HEK293T (cell line): ENCODE data around the gene APCS.

Source experiments
- CTCF ChIA-PET: fragments of 350-600 bp; formaldehyde crosslinking; extraction: SDS; loops from one replicate; lab custom pipeline; 2021; ENCODE audit warnings: antibody characterized with exemption, inconsistent platforms; lab: Yijun Ruan, JAX
- POLR2A ChIA-PET: fragments of 350-600 bp; formaldehyde crosslinking; extraction: SDS; loops from one replicate; lab custom pipeline; 2020; ENCODE audit warnings: antibody characterized with exemption, inconsistent platforms; lab: Yijun Ruan, JAX
- DNase-seq: peaks from one replicate; pipeline ENCODE4 v3.0.0; 2012; ENCODE audit warnings: mixed read lengths; ENCODE audit errors: extremely low spot score
- ARNT ChIP-seq: fragments of 450-650 bp; IDR thresholded peaks from 2 replicates; pipeline ENCODE4 v1.6.1; 2017; ENCODE audit warnings: mild to moderate bottlenecking
- BHLHE40 ChIP-seq: fragments of 450-650 bp; IDR thresholded peaks from 2 replicates; pipeline ENCODE4 v1.6.1; 2016; ENCODE audit warnings: mild to moderate bottlenecking, moderate library complexity, borderline replicate concordance
- CTBP1 ChIP-seq: fragments of 450-650 bp; IDR thresholded peaks from 2 replicates; pipeline ENCODE4 v1.6.1; 2016; ENCODE audit warnings: borderline replicate concordance
- ELF4 ChIP-seq: fragments of 450-650 bp; IDR thresholded peaks from 2 replicates; pipeline ENCODE4 v1.6.1; 2017; ENCODE audit warnings: antibody characterized with exemption
- FOXA1 ChIP-seq: fragments of 450-650 bp; IDR thresholded peaks from 2 replicates; pipeline ENCODE4 v1.6.1; 2016; ENCODE audit warnings: mild to moderate bottlenecking
- FOXK2 ChIP-seq: fragments of 450-650 bp; IDR thresholded peaks from 2 replicates; pipeline ENCODE4 v1.6.1; 2016; ENCODE audit warnings: mild to moderate bottlenecking
- FOXM1 ChIP-seq: fragments of 450-650 bp; IDR thresholded peaks from 2 replicates; pipeline ENCODE4 v1.6.1; 2017; ENCODE audit warnings: mild to moderate bottlenecking, borderline replicate concordance
- HDGF ChIP-seq: fragments of 450-650 bp; IDR thresholded peaks from 2 replicates; pipeline ENCODE4 v1.6.1; 2017; ENCODE audit warnings: antibody characterized with exemption, borderline replicate concordance
- L3MBTL2 ChIP-seq: fragments of 450-650 bp; conservative IDR thresholded peaks from 2 replicates; pipeline ENCODE4 v1.6.1; 2016; ENCODE audit warnings: mild to moderate bottlenecking
- LEF1 ChIP-seq: fragments of 450-650 bp; IDR thresholded peaks from 2 replicates; pipeline ENCODE4 v1.6.1; 2017; ENCODE audit warnings: mild to moderate bottlenecking, borderline replicate concordance
- NFRKB ChIP-seq: fragments of 450-650 bp; IDR thresholded peaks from 2 replicates; pipeline ENCODE4 v1.6.1; 2016; ENCODE audit warnings: mild to moderate bottlenecking, moderate library complexity
- SP1 ChIP-seq: fragments of 450-650 bp; IDR thresholded peaks from 2 replicates; pipeline ENCODE4 v1.6.1; 2017
- SUZ12 ChIP-seq: fragments of 450-650 bp; IDR thresholded peaks from 2 replicates; pipeline ENCODE4 v1.6.1; 2016; ENCODE audit warnings: mild to moderate bottlenecking
- TARDBP ChIP-seq: fragments of 450-650 bp; IDR thresholded peaks from 2 replicates; pipeline ENCODE4 v1.6.1; 2016
- ZNF384 ChIP-seq: fragments of 450-650 bp; IDR thresholded peaks from 2 replicates; pipeline ENCODE4 v1.6.1; 2016
- TF ChIP-seq, protein P1 (sequence below): fragments of 450-650 bp; IDR thresholded peaks from 2 replicates; pipeline ENCODE4 v1.6.1; 2016

APCS gene

DNA sequence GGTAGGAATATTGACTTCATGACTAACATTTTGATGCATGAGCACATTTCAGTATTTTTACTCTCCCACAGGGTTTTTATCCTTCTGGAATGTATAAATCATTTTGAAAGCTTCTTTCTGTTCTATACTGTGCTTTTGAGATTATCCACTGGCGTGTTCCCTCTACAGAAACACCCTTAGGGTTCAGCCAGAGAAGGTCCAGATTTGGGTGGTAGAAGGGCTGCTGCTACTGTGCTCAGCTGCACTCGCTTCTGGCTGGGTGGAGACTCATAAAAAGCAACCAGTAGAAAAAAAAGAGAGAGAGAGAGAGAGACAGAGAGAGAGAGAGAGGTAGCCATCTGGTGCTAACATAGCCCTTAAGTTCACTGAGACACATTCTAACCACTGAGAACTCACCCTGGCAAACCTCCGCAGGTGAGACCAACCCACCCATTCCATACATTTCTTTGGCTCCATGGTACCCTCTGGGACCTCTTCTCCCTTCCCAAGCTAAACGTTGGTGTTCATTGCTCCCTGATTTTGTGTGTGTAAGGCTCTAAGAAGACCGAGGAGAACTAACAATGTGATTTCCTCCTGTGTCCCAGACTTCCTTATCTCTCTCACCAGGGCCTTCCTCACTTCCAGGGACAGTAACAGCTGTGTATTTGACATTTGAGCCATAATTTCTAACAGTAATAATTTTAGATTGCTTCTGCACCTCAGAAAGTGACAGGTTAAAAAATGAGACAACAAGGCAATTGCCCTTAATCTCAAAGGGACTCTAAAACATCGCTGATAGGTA, 7.2 kb downstream of the APCS start:
- ChIA-PET CTCF (no interaction called here), POLR2A (no interaction called here)
- TF ChIP-seq ARNT = no peak
- no peak for TF ChIP-seq FOXM1
- no peak for TF ChIP-seq ELF4
- no peak for TF ChIP-seq HDGF
- no peak for TF ChIP-seq CTBP1
- no peak for TF ChIP-seq NFRKB
- TF ChIP-seq BHLHE40 = no peak
- TF ChIP-seq, protein P1, sequence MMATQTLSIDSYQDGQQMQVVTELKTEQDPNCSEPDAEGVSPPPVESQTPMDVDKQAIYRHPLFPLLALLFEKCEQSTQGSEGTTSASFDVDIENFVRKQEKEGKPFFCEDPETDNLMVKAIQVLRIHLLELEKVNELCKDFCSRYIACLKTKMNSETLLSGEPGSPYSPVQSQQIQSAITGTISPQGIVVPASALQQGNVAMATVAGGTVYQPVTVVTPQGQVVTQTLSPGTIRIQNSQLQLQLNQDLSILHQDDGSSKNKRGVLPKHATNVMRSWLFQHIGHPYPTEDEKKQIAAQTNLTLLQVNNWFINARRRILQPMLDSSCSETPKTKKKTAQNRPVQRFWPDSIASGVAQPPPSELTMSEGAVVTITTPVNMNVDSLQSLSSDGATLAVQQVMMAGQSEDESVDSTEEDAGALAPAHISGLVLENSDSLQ = no peak
- no peak for TF ChIP-seq L3MBTL2
- no peak for TF ChIP-seq SP1
- no peak for TF ChIP-seq FOXK2
- no peak for TF ChIP-seq TARDBP
- no peak for TF ChIP-seq FOXA1
- TF ChIP-seq ZNF384 = no peak
- TF ChIP-seq SUZ12 = no peak
- TF ChIP-seq LEF1 = no peak
- DNase-seq = no peak

DNA sequence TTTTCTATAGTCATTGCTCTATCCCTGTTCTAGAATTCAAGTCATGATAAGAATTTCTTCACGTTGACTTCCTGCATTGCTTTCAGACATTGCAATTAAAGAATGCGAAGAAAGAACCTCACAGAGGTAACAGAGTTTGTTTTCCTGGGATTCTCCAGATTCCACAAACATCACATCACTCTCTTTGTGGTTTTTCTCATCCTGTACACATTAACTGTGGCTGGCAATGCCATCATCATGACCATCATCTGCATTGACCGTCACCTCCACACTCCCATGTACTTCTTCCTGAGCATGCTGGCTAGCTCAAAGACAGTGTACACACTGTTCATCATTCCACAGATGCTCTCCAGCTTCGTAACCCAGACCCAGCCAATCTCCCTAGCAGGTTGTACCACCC, 10.6 kb downstream of the APCS start:
- CTCF ChIA-PET = interaction anchor here (1.2 kb wide), 1 partner anchor 19 kb away, joined by 3 read pairs; no protein-coding TSS in a partner anchor
- no peak for TF ChIP-seq ARNT
- TF ChIP-seq FOXM1 = no peak
- TF ChIP-seq ELF4 = no peak
- no peak for TF ChIP-seq TARDBP
- TF ChIP-seq CTBP1 = no peak
- no peak for TF ChIP-seq SP1
- no peak for TF ChIP-seq NFRKB
- TF ChIP-seq BHLHE40 = no peak
- no peak for TF ChIP-seq ZNF384
- no peak for TF ChIP-seq FOXK2
- no peak for TF ChIP-seq SUZ12
- DNase-seq = no peak
- POLR2A ChIA-PET = no interaction called here

DNA sequence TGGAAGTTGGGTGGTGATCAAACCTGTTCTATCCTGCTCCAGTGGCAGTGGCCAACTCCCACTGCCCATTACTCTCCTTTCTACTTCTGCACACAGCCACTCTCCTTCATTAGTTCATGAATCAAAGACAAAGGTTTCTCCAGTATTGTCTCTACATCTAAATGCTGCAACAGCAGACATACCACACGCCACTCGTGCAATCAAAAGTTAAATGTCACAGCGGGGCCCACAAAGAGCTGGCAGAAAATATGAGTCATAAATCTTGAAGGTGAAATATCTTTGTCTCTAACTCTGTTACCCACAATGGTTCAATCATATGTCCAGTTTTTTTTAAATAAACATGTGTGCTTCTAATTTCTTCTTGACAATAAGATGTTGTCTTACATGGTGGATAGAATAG, 13.3 kb downstream of the APCS start:
- no peak for DNase-seq
- TF ChIP-seq SUZ12 = no peak
- TF ChIP-seq FOXM1 = no peak
- TF ChIP-seq BHLHE40 = no peak
- no peak for TF ChIP-seq FOXA1
- TF ChIP-seq NFRKB = no peak
- no peak for TF ChIP-seq FOXK2
- no peak for TF ChIP-seq SP1
- TF ChIP-seq TARDBP = no peak
- no peak for TF ChIP-seq CTBP1
- TF ChIP-seq LEF1 = no peak
- TF ChIP-seq HDGF = no peak
- no peak for TF ChIP-seq ARNT
- TF ChIP-seq L3MBTL2 = no peak
- TF ChIP-seq, protein P1 = no peak
- TF ChIP-seq ZNF384 = no peak
- TF ChIP-seq ELF4 = no peak
- CTCF ChIA-PET = no interaction called here
- POLR2A ChIA-PET = no interaction called here

DNA sequence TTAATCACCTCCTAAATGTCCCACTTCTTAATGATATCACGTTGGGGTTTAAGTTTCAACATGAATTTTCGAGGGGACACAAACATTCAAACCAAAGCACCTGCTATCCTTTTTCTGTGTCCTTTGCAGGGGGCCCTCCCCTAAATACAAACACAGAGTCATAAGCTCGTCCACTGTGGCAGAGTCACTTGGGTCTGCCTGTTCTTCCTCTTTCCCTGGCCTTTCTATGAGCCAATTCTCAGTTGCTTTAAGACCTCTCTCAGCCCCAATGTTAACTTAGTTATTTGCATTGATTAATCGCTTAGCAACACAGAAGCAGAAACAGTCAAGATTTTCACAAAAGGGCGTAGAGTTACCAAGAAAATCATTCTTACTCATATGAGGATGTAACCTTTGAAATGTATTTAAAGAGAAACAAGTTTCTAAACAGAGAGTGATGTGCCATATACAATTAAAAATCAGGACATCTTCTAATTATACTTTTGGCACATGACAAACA, 14.9 kb downstream of the APCS start:
- POLR2A ChIA-PET = no interaction called here
- CTCF ChIA-PET = no interaction called here

DNA sequence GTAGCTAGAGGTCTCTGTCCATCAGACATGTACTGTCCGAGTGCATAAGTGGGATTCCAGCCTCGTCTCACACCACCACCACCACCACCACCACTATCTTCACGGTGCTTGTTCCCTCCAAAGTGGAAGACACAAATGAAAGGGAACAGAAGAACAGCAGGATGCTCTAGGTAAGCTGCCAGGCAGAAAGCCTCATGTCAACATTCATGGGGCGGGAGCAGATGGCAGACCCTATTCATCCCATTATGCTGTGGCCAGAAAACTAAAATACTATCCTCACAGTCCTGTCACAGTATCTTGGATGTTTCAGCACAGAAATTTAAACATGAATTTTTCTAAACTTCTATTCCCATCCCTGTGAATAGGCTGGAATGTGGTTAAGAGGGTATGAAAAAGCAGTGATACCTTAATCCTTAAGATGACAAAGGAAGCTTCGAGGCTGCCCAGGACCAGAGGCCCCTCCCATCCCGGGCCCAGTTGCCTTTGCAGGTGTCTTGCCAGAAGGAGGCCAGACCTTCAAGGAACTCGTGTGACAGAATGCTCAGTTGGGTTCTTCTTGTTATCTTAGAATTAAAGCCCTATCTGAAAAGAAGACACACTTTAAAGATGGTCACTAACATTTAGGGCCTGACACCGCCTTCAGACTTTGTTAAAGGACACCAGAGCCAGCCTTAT, 24.7 kb downstream of the APCS start:
- ChIA-PET CTCF (no interaction called here), POLR2A (no interaction called here)
- TF ChIP-seq CTBP1 (no peak), NFRKB (no peak), L3MBTL2 (no peak), HDGF (no peak), SP1 (no peak), LEF1 (no peak), FOXM1 (no peak), BHLHE40 (no peak), FOXA1 (no peak), FOXK2 (no peak), ELF4 (no peak), TARDBP (no peak), ZNF384 (no peak), ARNT (no peak), SUZ12 (no peak)
- TF ChIP-seq, protein P1 = no peak

More for the DNA sequence above, 14.9 kb downstream of the APCS start:
- no peak for DNase-seq
- TF ChIP-seq LEF1 = no peak
- no peak for TF ChIP-seq NFRKB
- TF ChIP-seq HDGF = no peak
- no peak for TF ChIP-seq FOXA1
- TF ChIP-seq TARDBP = no peak
- no peak for TF ChIP-seq BHLHE40
- no peak for TF ChIP-seq L3MBTL2
- no peak for TF ChIP-seq SP1
- TF ChIP-seq, protein P1 = no peak

More for the DNA sequence above, 24.7 kb downstream of the APCS start:
- DNase-seq = no peak
